HEK293T (cell line): ENCODE data around the gene SYCE1.

ENCODE experiments used
- CTCF ChIA-PET: fragments of 350-600 bp; formaldehyde crosslinking; extraction: SDS; loops from one replicate; lab custom pipeline; 2021; ENCODE audit warnings: antibody characterized with exemption, inconsistent platforms; lab: Yijun Ruan, JAX
- POLR2A ChIA-PET: fragments of 350-600 bp; formaldehyde crosslinking; extraction: SDS; loops from one replicate; lab custom pipeline; 2020; ENCODE audit warnings: antibody characterized with exemption, inconsistent platforms; lab: Yijun Ruan, JAX
- DNase-seq: peaks from one replicate; pipeline ENCODE4 v3.0.0; 2012; ENCODE audit warnings: mixed read lengths; ENCODE audit errors: extremely low spot score
- ARNT ChIP-seq: fragments of 450-650 bp; IDR thresholded peaks from 2 replicates; pipeline ENCODE4 v1.6.1; 2017; ENCODE audit warnings: mild to moderate bottlenecking
- BHLHE40 ChIP-seq: fragments of 450-650 bp; IDR thresholded peaks from 2 replicates; pipeline ENCODE4 v1.6.1; 2016; ENCODE audit warnings: mild to moderate bottlenecking, moderate library complexity, borderline replicate concordance
- CTBP1 ChIP-seq: fragments of 450-650 bp; IDR thresholded peaks from 2 replicates; pipeline ENCODE4 v1.6.1; 2016; ENCODE audit warnings: borderline replicate concordance
- ELF4 ChIP-seq: fragments of 450-650 bp; IDR thresholded peaks from 2 replicates; pipeline ENCODE4 v1.6.1; 2017; ENCODE audit warnings: antibody characterized with exemption
- FOXA1 ChIP-seq: fragments of 450-650 bp; IDR thresholded peaks from 2 replicates; pipeline ENCODE4 v1.6.1; 2016; ENCODE audit warnings: mild to moderate bottlenecking
- FOXK2 ChIP-seq: fragments of 450-650 bp; IDR thresholded peaks from 2 replicates; pipeline ENCODE4 v1.6.1; 2016; ENCODE audit warnings: mild to moderate bottlenecking
- FOXM1 ChIP-seq: fragments of 450-650 bp; IDR thresholded peaks from 2 replicates; pipeline ENCODE4 v1.6.1; 2017; ENCODE audit warnings: mild to moderate bottlenecking, borderline replicate concordance
- HDGF ChIP-seq: fragments of 450-650 bp; IDR thresholded peaks from 2 replicates; pipeline ENCODE4 v1.6.1; 2017; ENCODE audit warnings: antibody characterized with exemption, borderline replicate concordance
- L3MBTL2 ChIP-seq: fragments of 450-650 bp; conservative IDR thresholded peaks from 2 replicates; pipeline ENCODE4 v1.6.1; 2016; ENCODE audit warnings: mild to moderate bottlenecking
- LEF1 ChIP-seq: fragments of 450-650 bp; IDR thresholded peaks from 2 replicates; pipeline ENCODE4 v1.6.1; 2017; ENCODE audit warnings: mild to moderate bottlenecking, borderline replicate concordance
- NFRKB ChIP-seq: fragments of 450-650 bp; IDR thresholded peaks from 2 replicates; pipeline ENCODE4 v1.6.1; 2016; ENCODE audit warnings: mild to moderate bottlenecking, moderate library complexity
- PKNOX1 ChIP-seq: fragments of 450-650 bp; IDR thresholded peaks from 2 replicates; pipeline ENCODE4 v1.6.1; 2016
- SP1 ChIP-seq: fragments of 450-650 bp; IDR thresholded peaks from 2 replicates; pipeline ENCODE4 v1.6.1; 2017
- SUZ12 ChIP-seq: fragments of 450-650 bp; IDR thresholded peaks from 2 replicates; pipeline ENCODE4 v1.6.1; 2016; ENCODE audit warnings: mild to moderate bottlenecking
- TARDBP ChIP-seq: fragments of 450-650 bp; IDR thresholded peaks from 2 replicates; pipeline ENCODE4 v1.6.1; 2016
- ZNF384 ChIP-seq: fragments of 450-650 bp; IDR thresholded peaks from 2 replicates; pipeline ENCODE4 v1.6.1; 2016

The SYCE1 gene

GRCh38 chr10:133532871-133533270 is 32.5 kb downstream of the SYCE1 start:
- DNase-seq = no peak
- TF ChIP-seq FOXA1 = no peak
- no peak for TF ChIP-seq PKNOX1
- TF ChIP-seq ZNF384 = no peak
- no peak for TF ChIP-seq FOXM1
- no peak for TF ChIP-seq SP1
- no peak for TF ChIP-seq LEF1
- TF ChIP-seq BHLHE40 = no peak
- no peak for TF ChIP-seq L3MBTL2
- no peak for TF ChIP-seq ARNT
- TF ChIP-seq CTBP1 = no peak
- TF ChIP-seq ELF4 = no peak
- no peak for TF ChIP-seq HDGF
- no peak for TF ChIP-seq TARDBP
- no peak for TF ChIP-seq FOXK2
- TF ChIP-seq SUZ12 = no peak
- TF ChIP-seq NFRKB = no peak
- ChIA-PET CTCF (no interaction called here), POLR2A (no interaction called here)

- CTCF ChIA-PET = no interaction called here
- no peak for TF ChIP-seq FOXK2
- no peak for TF ChIP-seq SUZ12
- no peak for TF ChIP-seq L3MBTL2
- TF ChIP-seq CTBP1 = no peak
- TF ChIP-seq LEF1 = no peak
- no peak for TF ChIP-seq TARDBP
- no peak for TF ChIP-seq FOXM1
- no peak for TF ChIP-seq FOXA1
- no peak for TF ChIP-seq NFRKB
- no peak for TF ChIP-seq SP1
- TF ChIP-seq HDGF = no peak
- TF ChIP-seq ZNF384 = no peak
- POLR2A ChIA-PET = no interaction called here
- no peak for DNase-seq
Observed at GRCh38 chr10:133530506-133530905, 34.9 kb downstream of the SYCE1 start.

- ChIA-PET POLR2A (interaction anchor here (1.8 kb wide), 1 partner anchor 9 kb away, joined by 5 read pairs; no protein-coding TSS in a partner anchor), CTCF (no interaction called here)
- TF ChIP-seq ZNF384 = no peak
- no peak for TF ChIP-seq FOXK2
- TF ChIP-seq PKNOX1 = no peak
- no peak for TF ChIP-seq ARNT
- TF ChIP-seq FOXM1 = no peak
- no peak for TF ChIP-seq BHLHE40
- TF ChIP-seq ELF4 = no peak
- no peak for TF ChIP-seq CTBP1
- TF ChIP-seq LEF1 = no peak
- TF ChIP-seq NFRKB = no peak
- TF ChIP-seq SUZ12 = no peak
- no peak for DNase-seq
Observed at GRCh38 chr10:133529576-133529946, 35.8 kb downstream of the SYCE1 start.

GRCh38 chr10:133528845-133529575 is 36.4 kb downstream of the SYCE1 start:
- DNase-seq = no peak
- ChIA-PET CTCF (no interaction called here), POLR2A (interaction anchor here (1.8 kb wide), 1 partner anchor 9 kb away, joined by 5 read pairs; no protein-coding TSS in a partner anchor)
- TF ChIP-seq FOXA1 (no peak), FOXM1 (no peak), L3MBTL2 (no peak), ARNT (no peak), ELF4 (no peak), ZNF384 (no peak), PKNOX1 (no peak), BHLHE40 (no peak), HDGF (no peak), TARDBP (no peak), CTBP1 (no peak), FOXK2 (no peak)

- DNase-seq = no peak
- ChIA-PET CTCF (no interaction called here), POLR2A (interaction anchor here (1.8 kb wide), 1 partner anchor 8 kb away, joined by 5 read pairs; no protein-coding TSS in a partner anchor)
- TF ChIP-seq FOXA1 = no peak
- no peak for TF ChIP-seq SUZ12
- TF ChIP-seq LEF1 = no peak
- TF ChIP-seq SP1 = no peak
- TF ChIP-seq PKNOX1 = no peak
- no peak for TF ChIP-seq ELF4
- TF ChIP-seq TARDBP = no peak
- TF ChIP-seq NFRKB = no peak
- TF ChIP-seq ARNT = no peak
- no peak for TF ChIP-seq CTBP1
- TF ChIP-seq L3MBTL2 = no peak
Observed at GRCh38 chr10:133528296-133528844, 37.0 kb downstream of the SYCE1 start.
